OCI-LY7 (cell line): ENCODE results near the gene IFNA1. TPM values are rescaled to one million over a fixed set of nuclear protein-coding genes. Genes with fewer than 3 reads are reported as not detected.

Experiments used
- BruUV-seq: library from RNA; stranded (reverse); fragments of 400-500 nt; replicated peaks from 2 replicates; lab custom pipeline; 2021; lab: Mats Ljungman, UMichigan
- CTCF ChIA-PET: fragments of 300-600 bp; sonication (Branson Sonifier 250); formaldehyde crosslinking; loops from one replicate; lab custom pipeline; 2022; ENCODE audit warnings: antibody characterized with exemption; ENCODE audit not compliant: unreplicated experiment; lab: Charles Lee
- POLR2A ChIA-PET: fragments of 300-600 bp; sonication (Branson Sonifier 250); formaldehyde crosslinking; loops from one replicate; lab custom pipeline; 2022; ENCODE audit warnings: antibody characterized with exemption; lab: Charles Lee
- DNase-seq: peaks from one replicate; pipeline ENCODE4 v3.0.0-alpha.2; 2015; ENCODE audit warnings: low spot score
- H2AFZ ChIP-seq: fragments of 200-600 bp; sonication (generic), shearing (Covaris generic); 2 replicates; pipeline ENCODE4 v1.6.1; 2014; ENCODE audit warnings: mild to moderate bottlenecking, antibody characterized with exemption, low read length, moderate library complexity
- H3K27ac ChIP-seq: fragments of 200-600 bp; sonication (generic); 2 replicates; pipeline ENCODE4 v1.5.1; 2014; ENCODE audit warnings: mixed run types, low read depth, mild to moderate bottlenecking, moderate library complexity, low read length, inconsistent platforms; ENCODE audit not compliant: poor library complexity, severe bottlenecking
- H3K36me3 ChIP-seq: fragments of 200-600 bp; sonication (generic); 2 replicates; pipeline ENCODE4 v1.6.1; 2014; ENCODE audit warnings: mild to moderate bottlenecking, antibody characterized with exemption, low read length, moderate library complexity, mixed read lengths; ENCODE audit not compliant: insufficient read depth
- H3K4me1 ChIP-seq: fragments of 200-600 bp; sonication (generic); 2 replicates; pipeline ENCODE4 v1.5.1; 2014; ENCODE audit warnings: mild to moderate bottlenecking, low read length; ENCODE audit not compliant: insufficient read depth, poor library complexity, severe bottlenecking
- H3K4me2 ChIP-seq: fragments of 200-600 bp; sonication (generic); 2 replicates; pipeline ENCODE4 v1.6.1; 2014; ENCODE audit warnings: mild to moderate bottlenecking, low read length
- H3K4me3 ChIP-seq: fragments of 200-600 bp; sonication (generic); 2 replicates; pipeline ENCODE4 v1.5.1; 2014; ENCODE audit warnings: mild to moderate bottlenecking, low read depth, low read length; ENCODE audit not compliant: poor library complexity, severe bottlenecking
- H3K79me2 ChIP-seq: fragments of 200-600 bp; sonication (generic); 2 replicates; pipeline ENCODE4 v1.6.1; 2016; ENCODE audit warnings: low read depth, mild to moderate bottlenecking, low read length, moderate library complexity, mixed read lengths; ENCODE audit not compliant: insufficient read depth
- H3K9me2 ChIP-seq: fragments of 200-600 bp; sonication (generic); 2 replicates; pipeline ENCODE4 v1.6.1; 2016; ENCODE audit warnings: mild to moderate bottlenecking, low read length, mixed read lengths; ENCODE audit not compliant: insufficient read depth
- H3K9me3 ChIP-seq: fragments of 200-600 bp; sonication (generic); 2 replicates; pipeline ENCODE4 v1.6.1; 2014; ENCODE audit warnings: mild to moderate bottlenecking, mixed run types, low read length, mixed read lengths
- H4K20me1 ChIP-seq: fragments of 200-600 bp; sonication (generic); 2 replicates; pipeline ENCODE4 v1.6.1; 2014; ENCODE audit warnings: mild to moderate bottlenecking, antibody characterized with exemption, low read length, moderate library complexity, mixed read lengths; ENCODE audit not compliant: insufficient read depth
- CTCF ChIP-seq: fragments of 200-600 bp; sonication (generic); conservative IDR thresholded peaks from 2 replicates; pipeline ENCODE4 v1.5.1; 2014; ENCODE audit warnings: mild to moderate bottlenecking, antibody characterized with exemption, low read length, moderate library complexity, mixed read lengths
- EZH2phosphoT487 ChIP-seq: fragments of 200-600 bp; sonication (generic); IDR thresholded peaks from 2 replicates; pipeline ENCODE4 v1.6.1; 2018; ENCODE audit warnings: low read depth, borderline replicate concordance, mild to moderate bottlenecking, mixed run types, antibody characterized with exemption, low read length, moderate library complexity, mixed read lengths
- intact Hi-C: fragments of 100-400 bp; cut with micrococcal nuclease; formaldehyde crosslinking; loops from one replicate; pipeline ENCODE4 v1.10.0; 2022; ENCODE audit not compliant: unreplicated experiment
- total RNA-seq, 2 experiments: library from RNA; depleted of rRNA in 1 of 2; stranded (reverse); fragments of >200 nt in 1 of 2; shearing (Covaris generic) in 1 of 2; gene quantifications; 2 replicates each; pipeline ENCODE4 v1.2.3, GENCODE V29; 2014 to 2022

Gene IFNA1
- total RNA-seq, 2 experiments from 2014 or later, result not detected

- ChIA-PET CTCF (no interaction called here), POLR2A (no interaction called here)
- TF ChIP-seq EZH2phosphoT487, result no peak
- TF ChIP-seq CTCF, result peak; percentile 71
- H3K36me3 ChIP-seq, result no peaks in the 10 kb centered on the region
- H3K4me1 ChIP-seq, result no peaks in the 10 kb centered on the region
- no peak overlapping the region for H2AFZ ChIP-seq
- no peaks in the 10 kb centered on the region for H3K79me2 ChIP-seq
- no peak overlapping the region for H3K4me3 ChIP-seq
- H3K9me2 ChIP-seq, result no peaks in the 10 kb centered on the region
- H3K27ac ChIP-seq, result no peak overlapping the region
- intact Hi-C loops, result loop anchor here (2.0 kb wide), 1 partner anchor 129 kb away; no protein-coding TSS in a partner anchor
- no TSS peak for BruUV-seq
- no peaks in the 10 kb centered on the region for H4K20me1 ChIP-seq
- H3K4me2 ChIP-seq, result no peak overlapping the region
- DNase-seq, result peak; percentile 22
- no peaks in the 10 kb centered on the region for H3K9me3 ChIP-seq
Measured at GRCh38 chr9:21455320-21455719, 15.1 kb downstream of the IFNA1 start.

GRCh38 chr9:21461377-21461776 is 21.1 kb downstream of the IFNA1 start:
- H4K20me1 ChIP-seq, result no peaks in the 10 kb centered on the region
- no peak overlapping the region for H3K4me2 ChIP-seq
- H3K79me2 ChIP-seq, result no peaks in the 10 kb centered on the region
- no peaks in the 10 kb centered on the region for H3K9me2 ChIP-seq
- intact Hi-C loops, result no loop called here
- ChIA-PET POLR2A (interaction anchor here (0.6 to 1.0 kb wide), 2 partner anchors 81 to 320 kb away, joined by 3 read pairs; no protein-coding TSS in a partner anchor), CTCF (no interaction called here)
- H3K4me3 ChIP-seq, result no peak overlapping the region
- H2AFZ ChIP-seq, result no peak overlapping the region
- H3K9me3 ChIP-seq, result no peaks in the 10 kb centered on the region
- no peaks in the 10 kb centered on the region for H3K36me3 ChIP-seq
- DNase-seq, result no peak
- TF ChIP-seq EZH2phosphoT487 (no peak), CTCF (no peak)
- no peak overlapping the region for H3K27ac ChIP-seq
- no peaks in the 10 kb centered on the region for H3K4me1 ChIP-seq
- BruUV-seq, result no TSS peak

GRCh38 chr9:21465138-21465537 is 24.9 kb downstream of the IFNA1 start:
- TF ChIP-seq CTCF, result no peak
- no peak for TF ChIP-seq EZH2phosphoT487
- Histone ChIP-seq H3K9me3 (no peaks in the 10 kb centered on the region), H3K4me3 (no peak overlapping the region), H3K79me2 (no peaks in the 10 kb centered on the region), H3K27ac (no peak overlapping the region), H4K20me1 (no peaks in the 10 kb centered on the region), H3K4me2 (no peak overlapping the region), H2AFZ (no peak overlapping the region), H3K4me1 (no peaks in the 10 kb centered on the region), H3K9me2 (no peaks in the 10 kb centered on the region), H3K36me3 (no peaks in the 10 kb centered on the region)
- POLR2A ChIA-PET, result no interaction called here
- no peak for DNase-seq
- no TSS peak for BruUV-seq
- CTCF ChIA-PET, result no interaction called here
- intact Hi-C loops, result no loop called here
